B cell (primary cell): ENCODE data around the gene SLC10A6. TPM values are rescaled to one million over a fixed set of nuclear protein-coding genes. Genes with fewer than 3 reads are reported as not detected.

Experiments used
- ATAC-seq: fragments of 200-7000 bp; cut with Tn5 transposase; one replicate; pipeline ENCODE4 v1.10.0; 2021; ENCODE audit warnings: low read depth, mild to moderate bottlenecking, moderate number of reproducible peaks, moderate library complexity
- CTCF ChIA-PET: fragments of 350-600 bp; sonication (Branson Sonifier 250); formaldehyde crosslinking; loops from one replicate; lab custom pipeline; 2021; ENCODE audit warnings: antibody characterized with exemption, inconsistent platforms; lab: Charles Lee
- POLR2A ChIA-PET: fragments of 350-600 bp; sonication (Branson Sonifier 250); formaldehyde crosslinking; loops from one replicate; lab custom pipeline; 2021; ENCODE audit warnings: antibody characterized with exemption; lab: Charles Lee
- DNase-seq: peaks from one replicate; pipeline ENCODE4 v3.0.0; 2013
- H2AFZ ChIP-seq: 2 replicates; pipeline ENCODE4 v1.6.1; 2012; ENCODE audit warnings: mild to moderate bottlenecking, low read depth, low read length; ENCODE audit not compliant: insufficient read depth, poor library complexity, severe bottlenecking
- H3K27ac ChIP-seq, 2 donors: 1 replicate in 1 of 2; 2 replicates in 1 of 2; pipeline ENCODE4 v1.5.1; 2012 to 2013; ENCODE audit warnings: low read length in 2 of 2, mild to moderate bottlenecking in 2 of 2, moderate library complexity in 1 of 2
- H3K27me3 ChIP-seq, 4 experiments: fragments of 200-600 bp in 1 of 4; sonication (generic) in 1 of 4; replicated peaks in 1 of 4; 1 replicate in 2 of 4; 2 replicates in 2 of 4; pipeline versions ENCODE4 v1.6.1 to v1.7.0; 2013 to 2016; ENCODE audit warnings: low read length in 3 of 4, mild to moderate bottlenecking in 2 of 4, mixed read lengths in 1 of 4, moderate library complexity in 1 of 4; ENCODE audit not compliant: insufficient read depth in 4 of 4, control insufficient read depth in 3 of 4; ENCODE audit errors: control extremely low read depth in 1 of 4
- H3K36me3 ChIP-seq, 2 experiments: replicated peaks in 1 of 2; 1 replicate in 1 of 2; 2 replicates in 1 of 2; pipeline versions ENCODE4 v1.6.1 to v1.7.1; 2013; ENCODE audit warnings: low read length in 1 of 2; ENCODE audit not compliant: insufficient read depth in 2 of 2, control insufficient read depth in 1 of 2; ENCODE audit errors: control extremely low read depth in 1 of 2, extremely low read depth in 1 of 2
- H3K4me1 ChIP-seq, 2 donors: fragments of 200-600 bp in 1 of 2; sonication (generic) in 1 of 2; 1 replicate in 1 of 2; 2 replicates in 1 of 2; pipeline versions ENCODE4 v1.5.1 to v1.6.1; 2013 to 2017; ENCODE audit warnings: low read length in 2 of 2; ENCODE audit not compliant: control insufficient read depth in 2 of 2, insufficient read depth in 2 of 2
- H3K4me2 ChIP-seq: replicated peaks from 2 replicates; pipeline ENCODE3; 2012; ENCODE audit warnings: mild to moderate bottlenecking, low read depth, low read length; ENCODE audit not compliant: poor library complexity, severe bottlenecking
- H3K4me3 ChIP-seq, 5 experiments: fragments of 200-600 bp in 1 of 5; sonication (generic) in 1 of 5; 1 replicate in 3 of 5; 2 replicates in 2 of 5; pipeline versions ENCODE4 v1.5.1 to v1.7.0; 2011 to 2016; ENCODE audit warnings: low read length in 4 of 5, mild to moderate bottlenecking in 4 of 5, low read depth in 2 of 5, control low read depth in 1 of 5, moderate library complexity in 1 of 5; ENCODE audit not compliant: insufficient read depth in 1 of 5; ENCODE audit errors: control extremely low read depth in 1 of 5, extremely low read depth in 1 of 5
- H3K79me2 ChIP-seq: fragments of 200-600 bp; sonication (generic); one replicate; pipeline ENCODE4 v1.6.0; 2016; ENCODE audit warnings: low read length; ENCODE audit not compliant: control insufficient read depth, insufficient read depth
- H3K9ac ChIP-seq: fragments of 200-600 bp; sonication (generic); 2 replicates; pipeline ENCODE4 v1.6.1; 2017; ENCODE audit warnings: mild to moderate bottlenecking, low read length, moderate library complexity
- H3K9me3 ChIP-seq, 3 donors: one replicate each; pipeline versions ENCODE4 v1.6.1 to v1.7.1; 2013; ENCODE audit warnings: low read length in 2 of 3; ENCODE audit not compliant: control insufficient read depth in 2 of 3, insufficient read depth in 1 of 3; ENCODE audit errors: control extremely low read depth in 1 of 3
- H4K20me1 ChIP-seq: 2 replicates; pipeline ENCODE4 v1.6.0; 2012; ENCODE audit warnings: mild to moderate bottlenecking, low read length; ENCODE audit not compliant: insufficient read depth, control insufficient read depth, poor library complexity, severe bottlenecking
- H3K27ac Mint-ChIP-seq: one replicate; pipeline ENCODE4 v1.8.0; 2021; ENCODE audit warnings: mixed read lengths
- H3K27me3 Mint-ChIP-seq: one replicate; pipeline ENCODE4 v1.8.0; 2021; ENCODE audit warnings: mixed read lengths
- H3K4me1 Mint-ChIP-seq: one replicate; pipeline ENCODE4 v1.8.0; 2021; ENCODE audit warnings: mixed read lengths
- H3K4me3 Mint-ChIP-seq: one replicate; pipeline ENCODE4 v1.8.0; 2021; ENCODE audit warnings: mixed read lengths
- H3K9me3 Mint-ChIP-seq: one replicate; pipeline ENCODE4 v1.8.0; 2022; ENCODE audit warnings: mixed read lengths; ENCODE audit not compliant: insufficient read depth
- EZH2 ChIP-seq: IDR thresholded peaks from 2 replicates; pipeline ENCODE4 v1.6.1; 2012; ENCODE audit warnings: borderline replicate concordance, low read depth, mild to moderate bottlenecking, moderate library complexity, low read length; ENCODE audit not compliant: insufficient read depth, poor library complexity, severe bottlenecking
- WGBS: methylation state at CpG from one replicate; pipeline ENCODE4 v1.1.5; 2013; ENCODE audit warnings: missing lambda C conversion rate; ENCODE audit not compliant: insufficient coverage; 5-methylcytosine and 5-hydroxymethylcytosine counted together
- intact Hi-C: fragments of 100-400 bp; cut with micrococcal nuclease; formaldehyde crosslinking; loops from one replicate; pipeline ENCODE4 v1.10.0; 2022
- polyA minus RNA-seq: library from RNA; depleted of rRNA, polyadenylated mRNA; stranded (reverse); fragments of >200 nt; gene quantifications from 2 replicates; pipeline ENCODE4 v1.2.3, GENCODE V29; 2012
- polyA plus RNA-seq: library from polyadenylated mRNA; depleted of rRNA; stranded (reverse); fragments of >200 nt; gene quantifications from 2 replicates; pipeline ENCODE4 v1.2.3, GENCODE V29; 2012
- total RNA-seq, 2 donors: library from RNA; stranded (reverse); fragments of 120-200 nt in 1 of 2; gene quantifications; 1 replicate in 1 of 2; 2 replicates in 1 of 2; pipeline versions ENCODE4 v1.2.3 to v1.2.4, GENCODE V29; 2013 to 2022
- TF ChIP-seq, protein P1 (sequence below): fragments of 200-600 bp; IDR thresholded peaks from one replicate; pipeline ENCODE4 v1.8.0; 2022; ENCODE audit warnings: antibody characterized with exemption, mild to moderate bottlenecking

Gene SLC10A6, protein sequence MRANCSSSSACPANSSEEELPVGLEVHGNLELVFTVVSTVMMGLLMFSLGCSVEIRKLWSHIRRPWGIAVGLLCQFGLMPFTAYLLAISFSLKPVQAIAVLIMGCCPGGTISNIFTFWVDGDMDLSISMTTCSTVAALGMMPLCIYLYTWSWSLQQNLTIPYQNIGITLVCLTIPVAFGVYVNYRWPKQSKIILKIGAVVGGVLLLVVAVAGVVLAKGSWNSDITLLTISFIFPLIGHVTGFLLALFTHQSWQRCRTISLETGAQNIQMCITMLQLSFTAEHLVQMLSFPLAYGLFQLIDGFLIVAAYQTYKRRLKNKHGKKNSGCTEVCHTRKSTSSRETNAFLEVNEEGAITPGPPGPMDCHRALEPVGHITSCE
- total RNA-seq, result not detected in 2 replicates
- 0.14 TPM for total RNA-seq (2013)
- 0.09 TPM in 1 of 2 replicates, not detected in the other for polyA plus RNA-seq
- polyA minus RNA-seq, result not detected in 2 replicates

DNA sequence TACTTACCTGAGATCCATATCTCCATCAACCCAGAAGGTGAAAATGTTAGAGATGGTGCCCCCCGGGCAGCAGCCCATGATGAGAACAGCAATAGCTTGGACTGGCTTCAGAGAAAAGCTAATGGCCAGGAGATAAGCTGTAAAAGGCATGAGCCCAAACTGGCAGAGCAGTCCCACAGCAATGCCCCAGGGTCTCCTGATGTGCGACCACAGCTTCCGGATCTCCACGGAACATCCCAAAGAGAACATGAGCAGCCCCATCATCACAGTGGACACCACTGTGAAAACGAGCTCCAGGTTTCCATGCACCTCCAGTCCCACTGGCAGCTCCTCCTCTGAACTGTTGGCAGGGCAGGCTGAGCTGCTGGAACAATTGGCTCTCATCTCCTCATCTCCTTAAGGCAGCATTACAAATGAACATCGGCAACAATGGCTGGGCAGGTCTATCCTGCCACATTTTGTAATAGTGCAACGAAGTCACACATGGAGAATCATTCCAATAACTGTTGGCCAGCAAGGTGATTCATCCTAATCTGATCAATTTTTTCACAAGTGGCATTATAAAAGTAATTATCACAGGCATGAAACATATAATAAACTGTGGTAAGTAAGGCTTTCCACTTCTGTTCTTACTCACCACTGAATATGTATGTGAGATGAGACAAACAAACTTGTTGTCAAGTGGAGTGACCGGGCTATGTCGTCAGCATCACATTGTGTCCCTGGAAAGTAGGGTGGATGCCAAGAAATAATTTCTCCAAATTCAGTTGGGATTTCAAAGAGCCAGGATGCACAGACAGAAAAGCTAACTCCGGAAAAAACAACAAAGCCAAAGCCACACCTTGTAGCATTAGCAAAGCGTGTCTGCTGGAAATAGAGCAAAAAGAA lies at the start of gene SLC10A6:
SLC10A6 (minus strand) TSS at position 653 of the 888 bp plus-strand sequence; CDS start at position 384, 269 bp downstream.
- H3K36me3 ChIP-seq, result no peaks in the 10 kb centered on the region
- Mint-ChIP-seq H3K4me1 (no peaks in the 10 kb centered on the region), H3K4me3 (no peak within 1 kb of the TSS), H3K9me3 (no peaks in the 10 kb centered on the region), H3K27me3 (no peaks in the 10 kb centered on the region), H3K27ac (no peak within 1 kb of the TSS)
- no peak within 1 kb of the TSS for H3K27ac ChIP-seq
- H3K4me1 ChIP-seq, result no peaks in the 10 kb centered on the region
- POLR2A ChIA-PET, result no interaction called here
- no peaks in the 10 kb centered on the region for H3K27me3 ChIP-seq
- H4K20me1 ChIP-seq, result no peaks in the 10 kb centered on the region
- no peak within 1 kb of the TSS for H3K9ac ChIP-seq
- DNase-seq, result no peak
- H3K79me2 ChIP-seq, result no peaks in the 10 kb centered on the region
- 89% methylated on average over 7 of the region's 11 CpGs for WGBS
- TF ChIP-seq EZH2, result no peak
- TF ChIP-seq, protein P1, sequence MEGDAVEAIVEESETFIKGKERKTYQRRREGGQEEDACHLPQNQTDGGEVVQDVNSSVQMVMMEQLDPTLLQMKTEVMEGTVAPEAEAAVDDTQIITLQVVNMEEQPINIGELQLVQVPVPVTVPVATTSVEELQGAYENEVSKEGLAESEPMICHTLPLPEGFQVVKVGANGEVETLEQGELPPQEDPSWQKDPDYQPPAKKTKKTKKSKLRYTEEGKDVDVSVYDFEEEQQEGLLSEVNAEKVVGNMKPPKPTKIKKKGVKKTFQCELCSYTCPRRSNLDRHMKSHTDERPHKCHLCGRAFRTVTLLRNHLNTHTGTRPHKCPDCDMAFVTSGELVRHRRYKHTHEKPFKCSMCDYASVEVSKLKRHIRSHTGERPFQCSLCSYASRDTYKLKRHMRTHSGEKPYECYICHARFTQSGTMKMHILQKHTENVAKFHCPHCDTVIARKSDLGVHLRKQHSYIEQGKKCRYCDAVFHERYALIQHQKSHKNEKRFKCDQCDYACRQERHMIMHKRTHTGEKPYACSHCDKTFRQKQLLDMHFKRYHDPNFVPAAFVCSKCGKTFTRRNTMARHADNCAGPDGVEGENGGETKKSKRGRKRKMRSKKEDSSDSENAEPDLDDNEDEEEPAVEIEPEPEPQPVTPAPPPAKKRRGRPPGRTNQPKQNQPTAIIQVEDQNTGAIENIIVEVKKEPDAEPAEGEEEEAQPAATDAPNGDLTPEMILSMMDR, result no peak
- H2AFZ ChIP-seq, result no peak within 1 kb of the TSS
- H3K4me3 ChIP-seq, result no peak within 1 kb of the TSS
- ATAC-seq, result no peak
- no peak within 1 kb of the TSS for H3K4me2 ChIP-seq
- CTCF ChIA-PET, result no interaction called here
- intact Hi-C loops, result no loop called here
- H3K9me3 ChIP-seq, result no peaks in the 10 kb centered on the region
